Ishikawa (cell line): ENCODE results near the gene VPS25.

Experiments used
- CEBPB ChIP-seq: IDR thresholded peaks from 2 replicates; pipeline ENCODE4 v1.6.1; 2012
- CREB1 ChIP-seq: IDR thresholded peaks from 2 replicates; pipeline ENCODE4 v1.6.1; 2012; ENCODE audit warnings: low read depth
- EGR1 ChIP-seq: IDR thresholded peaks from 2 replicates; pipeline ENCODE4 v1.6.1; 2012
- EP300 ChIP-seq: IDR thresholded peaks from 2 replicates; pipeline ENCODE4 v1.6.1; 2012; ENCODE audit warnings: borderline replicate concordance
- FOXM1 ChIP-seq: IDR thresholded peaks from 2 replicates; pipeline ENCODE4 v1.6.1; 2012; ENCODE audit warnings: low read depth, borderline replicate concordance
- NFIC ChIP-seq: IDR thresholded peaks from 2 replicates; pipeline ENCODE4 v1.6.1; 2012
- RAD21 ChIP-seq: IDR thresholded peaks from 2 replicates; pipeline ENCODE4 v1.6.1; 2012; ENCODE audit warnings: low read depth
- TAF1 ChIP-seq: IDR thresholded peaks from 2 replicates; pipeline ENCODE4 v1.6.1; 2012; ENCODE audit warnings: low read depth, mild to moderate bottlenecking
- TCF12 ChIP-seq: IDR thresholded peaks from 2 replicates; pipeline ENCODE4 v1.6.1; 2012; ENCODE audit warnings: low read depth
- TEAD4 ChIP-seq: IDR thresholded peaks from 2 replicates; pipeline ENCODE4 v1.6.1; 2012
- USF1 ChIP-seq: IDR thresholded peaks from 2 replicates; pipeline ENCODE4 v1.6.1; 2012
- YY1 ChIP-seq: IDR thresholded peaks from 2 replicates; pipeline ENCODE4 v1.6.1; 2012; ENCODE audit warnings: low read depth
- ZBTB7A ChIP-seq: IDR thresholded peaks from 2 replicates; pipeline ENCODE4 v1.6.1; 2012; ENCODE audit warnings: low read depth
- TF ChIP-seq, protein P1 (sequence below): IDR thresholded peaks from 2 replicates; pipeline ENCODE4 v1.6.1; 2012
- TF ChIP-seq, protein P2 (sequence below): IDR thresholded peaks from 2 replicates; pipeline ENCODE4 v1.6.1; 2012; ENCODE audit warnings: low read depth, mild to moderate bottlenecking

Gene VPS25

GRCh38 chr17:42779936-42780850, 6.9 kb downstream of the VPS25 start, which contains the start of gene WNK4:
Gene WNK4 (plus strand): TSS chr17:42780610. CDS start chr17:42780699, 89 bp downstream.
- TF ChIP-seq CREB1 (no peak), NFIC (no peak), RAD21 (no peak), USF1 (no peak), EGR1 (no peak), ZBTB7A (no peak), TEAD4 (no peak), YY1 (no peak), CEBPB (no peak), TCF12 (no peak), EP300 (no peak)
- TF ChIP-seq, protein P1, sequence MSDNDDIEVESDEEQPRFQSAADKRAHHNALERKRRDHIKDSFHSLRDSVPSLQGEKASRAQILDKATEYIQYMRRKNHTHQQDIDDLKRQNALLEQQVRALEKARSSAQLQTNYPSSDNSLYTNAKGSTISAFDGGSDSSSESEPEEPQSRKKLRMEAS = no peak
- TF ChIP-seq, protein P2, sequence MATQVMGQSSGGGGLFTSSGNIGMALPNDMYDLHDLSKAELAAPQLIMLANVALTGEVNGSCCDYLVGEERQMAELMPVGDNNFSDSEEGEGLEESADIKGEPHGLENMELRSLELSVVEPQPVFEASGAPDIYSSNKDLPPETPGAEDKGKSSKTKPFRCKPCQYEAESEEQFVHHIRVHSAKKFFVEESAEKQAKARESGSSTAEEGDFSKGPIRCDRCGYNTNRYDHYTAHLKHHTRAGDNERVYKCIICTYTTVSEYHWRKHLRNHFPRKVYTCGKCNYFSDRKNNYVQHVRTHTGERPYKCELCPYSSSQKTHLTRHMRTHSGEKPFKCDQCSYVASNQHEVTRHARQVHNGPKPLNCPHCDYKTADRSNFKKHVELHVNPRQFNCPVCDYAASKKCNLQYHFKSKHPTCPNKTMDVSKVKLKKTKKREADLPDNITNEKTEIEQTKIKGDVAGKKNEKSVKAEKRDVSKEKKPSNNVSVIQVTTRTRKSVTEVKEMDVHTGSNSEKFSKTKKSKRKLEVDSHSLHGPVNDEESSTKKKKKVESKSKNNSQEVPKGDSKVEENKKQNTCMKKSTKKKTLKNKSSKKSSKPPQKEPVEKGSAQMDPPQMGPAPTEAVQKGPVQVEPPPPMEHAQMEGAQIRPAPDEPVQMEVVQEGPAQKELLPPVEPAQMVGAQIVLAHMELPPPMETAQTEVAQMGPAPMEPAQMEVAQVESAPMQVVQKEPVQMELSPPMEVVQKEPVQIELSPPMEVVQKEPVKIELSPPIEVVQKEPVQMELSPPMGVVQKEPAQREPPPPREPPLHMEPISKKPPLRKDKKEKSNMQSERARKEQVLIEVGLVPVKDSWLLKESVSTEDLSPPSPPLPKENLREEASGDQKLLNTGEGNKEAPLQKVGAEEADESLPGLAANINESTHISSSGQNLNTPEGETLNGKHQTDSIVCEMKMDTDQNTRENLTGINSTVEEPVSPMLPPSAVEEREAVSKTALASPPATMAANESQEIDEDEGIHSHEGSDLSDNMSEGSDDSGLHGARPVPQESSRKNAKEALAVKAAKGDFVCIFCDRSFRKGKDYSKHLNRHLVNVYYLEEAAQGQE = no peak

GRCh38 chr17:42780851-42781638, 7.8 kb downstream of the VPS25 start:
- no peak for TF ChIP-seq NFIC
- no peak for TF ChIP-seq TEAD4
- TF ChIP-seq, protein P2 = no peak
- TF ChIP-seq YY1 = no peak
- no peak for TF ChIP-seq RAD21
- TF ChIP-seq CEBPB = no peak

- no peak for TF ChIP-seq CREB1
- TF ChIP-seq EGR1 = no peak
- TF ChIP-seq RAD21 = no peak
- no peak for TF ChIP-seq TAF1
- TF ChIP-seq, protein P1 = no peak
- TF ChIP-seq, protein P2 = no peak
Measured at GRCh38 chr17:42781639-42782165, 8.5 kb downstream of the VPS25 start.

DNA sequence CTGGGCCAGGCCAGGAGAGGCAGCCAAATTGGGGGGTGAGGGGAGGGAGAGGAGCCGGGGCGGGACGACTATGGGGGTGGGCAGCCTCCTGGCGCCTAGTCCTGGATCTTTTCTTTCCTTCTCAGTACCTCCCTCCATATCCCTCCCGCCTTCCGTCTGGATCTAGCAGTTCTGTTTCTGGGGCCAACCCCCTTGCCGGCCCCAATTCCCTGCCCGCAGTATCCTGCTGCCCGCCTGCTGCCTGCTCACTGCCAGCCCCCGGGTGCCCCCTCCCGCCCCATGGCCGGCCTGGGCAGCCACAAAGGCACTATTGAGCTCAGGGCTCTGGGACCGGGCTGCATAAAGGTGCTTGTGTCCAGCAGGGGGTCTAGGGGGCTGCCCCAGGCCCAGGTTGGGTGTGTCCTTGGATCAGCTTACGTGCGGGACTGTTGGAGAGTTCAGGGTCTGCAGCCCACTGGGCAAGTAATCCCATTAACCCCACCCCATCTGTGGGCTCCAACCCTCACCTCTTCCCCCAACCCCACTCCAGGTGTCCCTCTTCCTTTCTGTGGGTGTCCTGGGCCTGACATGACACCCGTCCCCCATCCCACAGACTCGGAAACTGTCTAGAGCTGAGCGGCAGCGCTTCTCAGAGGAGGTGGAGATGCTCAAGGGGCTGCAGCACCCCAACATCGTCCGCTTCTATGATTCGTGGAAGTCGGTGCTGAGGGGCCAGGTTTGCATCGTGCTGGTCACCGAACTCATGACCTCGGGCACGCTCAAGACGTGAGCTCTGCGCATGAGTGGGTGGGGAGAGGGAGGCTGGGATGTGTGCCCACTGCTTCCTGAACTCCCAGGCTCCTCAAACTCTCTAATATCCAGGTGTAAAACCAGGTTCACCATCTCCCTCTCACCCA, 9.2 kb downstream of the VPS25 start:
- TF ChIP-seq EGR1 = no peak
- no peak for TF ChIP-seq ZBTB7A
- no peak for TF ChIP-seq YY1
- TF ChIP-seq EP300 = no peak
- TF ChIP-seq USF1 = no peak
- no peak for TF ChIP-seq FOXM1
- TF ChIP-seq RAD21 = no peak
- no peak for TF ChIP-seq TCF12
- TF ChIP-seq TAF1 = no peak
- TF ChIP-seq CEBPB = no peak
- TF ChIP-seq, protein P2 = no peak
- TF ChIP-seq CREB1 = no peak
- TF ChIP-seq NFIC = no peak
- no peak for TF ChIP-seq TEAD4
- TF ChIP-seq, protein P1 = no peak
